Lower lobe of right lung (tissue), 2 donors: ENCODE measurements around the gene PPP1R2. TPM values are rescaled to one million over a fixed set of nuclear protein-coding genes. Genes with fewer than 3 reads are reported as not detected.

Experiments used
- ATAC-seq, 2 donors: fragments of 200-7000 bp; cut with Tn5 transposase; one replicate each; pipeline ENCODE4 v1.9.1; 2020 to 2022; ENCODE audit warnings: mild to moderate bottlenecking in 2 of 2, moderate library complexity in 2 of 2
- DNase-seq: peaks from one replicate; pipeline ENCODE4 v3.0.0-alpha.2; 2020
- H3K27ac ChIP-seq: fragments of 200-600 bp; one replicate; pipeline ENCODE4 v1.8.0; 2022
- H3K27me3 ChIP-seq: fragments of 200-600 bp; one replicate; pipeline ENCODE4 v1.8.0; 2022; ENCODE audit warnings: low read depth
- H3K36me3 ChIP-seq: fragments of 200-600 bp; one replicate; pipeline ENCODE4 v1.8.0; 2022; ENCODE audit warnings: mild to moderate bottlenecking
- H3K4me1 ChIP-seq: fragments of 200-600 bp; one replicate; pipeline ENCODE4 v1.8.0; 2022
- H3K4me3 ChIP-seq: fragments of 200-600 bp; one replicate; pipeline ENCODE4 v1.8.0; 2022; ENCODE audit warnings: mild to moderate bottlenecking
- H3K9me3 ChIP-seq: fragments of 200-600 bp; one replicate; pipeline ENCODE4 v1.8.0; 2022
- CTCF ChIP-seq: fragments of 200-600 bp; IDR thresholded peaks from one replicate; pipeline ENCODE4 v1.8.0; 2022; ENCODE audit warnings: antibody characterized with exemption, mild to moderate bottlenecking
- intact Hi-C: fragments of 100-400 bp; cut with DNase I; formaldehyde crosslinking; loops from one replicate; pipeline ENCODE4 v1.11.0; 2022
- total RNA-seq: library from RNA; stranded (reverse); fragmentation: NEBNext Ultra II Directional; extraction: Animal tissue kit (Norgen Biotek cat#: 25700); gene quantifications from one replicate; pipeline ENCODE4 v1.2.1, GENCODE V29; 2021
- donor health status: DM: no; HTN: yes; CAD: no; lungs with severe emphysema.

The PPP1R2 gene
- total RNA-seq, 1 donor from 2014 or later, result 51.8 TPM

DNA sequence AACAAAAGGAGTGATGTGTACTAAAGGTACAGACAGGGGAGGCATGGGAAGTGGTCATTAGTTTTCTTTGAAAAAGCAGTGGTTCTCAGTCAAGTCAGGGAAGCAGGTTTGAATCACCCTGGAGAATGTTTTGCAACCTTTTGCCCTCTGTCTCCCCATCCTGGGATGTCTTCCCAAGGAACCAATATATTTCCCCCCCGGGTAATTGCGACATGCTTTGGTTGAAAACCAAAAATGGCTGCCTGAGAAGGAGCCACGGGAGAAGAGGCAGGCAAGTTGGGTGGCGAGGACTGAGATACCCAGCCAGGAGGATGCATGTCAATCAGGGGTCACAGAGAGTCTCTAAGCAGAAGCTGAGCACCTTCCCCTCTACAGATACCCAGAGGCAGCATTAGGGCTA lies 20.2 kb upstream of the PPP1R2 start:
- peaks cover 6% of the 10 kb centered on the region for H3K27me3 ChIP-seq
- H3K4me3 ChIP-seq, result no peak overlapping the region
- no peak for DNase-seq
- intact Hi-C loops, result no loop called here
- no peaks in the 10 kb centered on the region for H3K36me3 ChIP-seq
- no peaks in the 10 kb centered on the region for H3K4me1 ChIP-seq
- no peaks in the 10 kb centered on the region for H3K9me3 ChIP-seq
- ATAC-seq, result no peak
- no peak for TF ChIP-seq CTCF
- H3K27ac ChIP-seq, result no peak overlapping the region

GRCh38 chr3:195559723-195560409 lies 16.7 kb upstream of the PPP1R2 start:
- no peak for TF ChIP-seq CTCF
- no peak overlapping the region for H3K27ac ChIP-seq
- intact Hi-C loops, result no loop called here
- no peaks in the 10 kb centered on the region for H3K4me1 ChIP-seq
- DNase-seq (no peak), ATAC-seq (no peak)
- no peaks in the 10 kb centered on the region for H3K36me3 ChIP-seq
- no peaks in the 10 kb centered on the region for H3K27me3 ChIP-seq
- no peaks in the 10 kb centered on the region for H3K9me3 ChIP-seq
- no peak overlapping the region for H3K4me3 ChIP-seq

GRCh38 chr3:195558602-195559001 lies 15.5 kb upstream of the PPP1R2 start:
- ATAC-seq (peak in 1 of 2 donors; percentile 59), DNase-seq (no peak)
- no peaks in the 10 kb centered on the region for H3K9me3 ChIP-seq
- peak; percentile 29 for TF ChIP-seq CTCF
- H3K4me1 ChIP-seq, result no peaks in the 10 kb centered on the region
- no peak overlapping the region for H3K4me3 ChIP-seq
- H3K36me3 ChIP-seq, result no peaks in the 10 kb centered on the region
- H3K27ac ChIP-seq, result no peak overlapping the region
- intact Hi-C loops, result no loop called here
- H3K27me3 ChIP-seq, result no peaks in the 10 kb centered on the region

DNA sequence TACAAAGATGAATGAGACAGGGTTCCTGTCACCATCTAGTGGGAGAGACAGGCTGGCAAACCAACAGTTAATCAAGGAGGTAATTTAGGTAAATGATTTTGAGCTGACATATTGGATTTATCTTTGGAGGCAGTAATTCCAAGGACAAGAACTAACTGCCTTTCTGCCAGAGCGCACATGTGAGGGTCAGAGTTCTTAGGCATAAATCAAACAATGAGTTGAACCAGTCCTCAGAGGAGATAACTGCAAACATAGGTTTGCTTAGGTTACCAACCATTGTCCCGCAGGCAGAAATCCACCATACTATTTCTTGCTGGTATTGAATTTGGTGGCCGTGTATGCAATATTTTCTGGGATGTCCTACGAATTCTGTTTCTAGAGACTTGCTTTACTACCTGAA lies 14.2 kb upstream of the PPP1R2 start:
- ATAC-seq (no peak), DNase-seq (no peak)
- TF ChIP-seq CTCF, result no peak
- no peaks in the 10 kb centered on the region for H3K4me1 ChIP-seq
- no peak overlapping the region for H3K27ac ChIP-seq
- H3K27me3 ChIP-seq, result no peaks in the 10 kb centered on the region
- H3K36me3 ChIP-seq, result no peaks in the 10 kb centered on the region
- intact Hi-C loops, result no loop called here
- H3K4me3 ChIP-seq, result no peak overlapping the region
- no peaks in the 10 kb centered on the region for H3K9me3 ChIP-seq

DNA sequence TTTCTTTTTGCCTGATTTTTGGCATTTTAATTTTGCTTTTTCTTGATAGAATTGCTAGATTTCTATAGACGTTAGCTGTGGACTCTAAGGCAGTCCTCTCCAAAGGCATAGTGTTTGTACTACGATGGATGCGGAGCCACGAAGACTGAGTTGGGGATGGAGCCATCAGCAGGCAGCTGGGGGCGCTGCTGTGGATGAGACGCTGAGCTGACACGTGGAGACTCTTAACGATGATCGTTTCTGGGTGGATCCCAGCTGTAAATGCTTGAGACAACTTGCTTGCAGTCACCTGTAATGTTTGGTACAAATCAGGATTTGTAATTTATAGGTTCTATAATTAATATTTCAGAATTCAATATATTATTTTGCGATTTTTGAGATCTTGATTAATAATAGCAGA lies 13.3 kb upstream of the PPP1R2 start:
- peak; percentile 31 for TF ChIP-seq CTCF
- H3K4me3 ChIP-seq, result no peak overlapping the region
- ATAC-seq, result no peak
- H3K4me1 ChIP-seq, result peaks cover 1% of the 10 kb centered on the region
- no peak overlapping the region for H3K27ac ChIP-seq
- H3K36me3 ChIP-seq, result no peaks in the 10 kb centered on the region
- intact Hi-C loops, result no loop called here
- no peaks in the 10 kb centered on the region for H3K27me3 ChIP-seq
- no peak for DNase-seq
- no peaks in the 10 kb centered on the region for H3K9me3 ChIP-seq
